ENCODE data around the gene ZNF77.
A peak's percentile ranks its signal among the peaks of the same experiment; 100 is the strongest.
"Not testable (repeated sequence)": the region's sequence is repeated elsewhere in the genome, so short reads cannot be mapped to it uniquely, and the experiment has no call there.

Gene ZNF77

GRCh38 chr19:2944775-2945574, at the start of gene ZNF77:
Gene ZNF77, minus strand, starts transcription at chr19:2944971. Its CDS starts 131 bp downstream, at chr19:2944840.
- TF ChIP-seq, protein P1, sequence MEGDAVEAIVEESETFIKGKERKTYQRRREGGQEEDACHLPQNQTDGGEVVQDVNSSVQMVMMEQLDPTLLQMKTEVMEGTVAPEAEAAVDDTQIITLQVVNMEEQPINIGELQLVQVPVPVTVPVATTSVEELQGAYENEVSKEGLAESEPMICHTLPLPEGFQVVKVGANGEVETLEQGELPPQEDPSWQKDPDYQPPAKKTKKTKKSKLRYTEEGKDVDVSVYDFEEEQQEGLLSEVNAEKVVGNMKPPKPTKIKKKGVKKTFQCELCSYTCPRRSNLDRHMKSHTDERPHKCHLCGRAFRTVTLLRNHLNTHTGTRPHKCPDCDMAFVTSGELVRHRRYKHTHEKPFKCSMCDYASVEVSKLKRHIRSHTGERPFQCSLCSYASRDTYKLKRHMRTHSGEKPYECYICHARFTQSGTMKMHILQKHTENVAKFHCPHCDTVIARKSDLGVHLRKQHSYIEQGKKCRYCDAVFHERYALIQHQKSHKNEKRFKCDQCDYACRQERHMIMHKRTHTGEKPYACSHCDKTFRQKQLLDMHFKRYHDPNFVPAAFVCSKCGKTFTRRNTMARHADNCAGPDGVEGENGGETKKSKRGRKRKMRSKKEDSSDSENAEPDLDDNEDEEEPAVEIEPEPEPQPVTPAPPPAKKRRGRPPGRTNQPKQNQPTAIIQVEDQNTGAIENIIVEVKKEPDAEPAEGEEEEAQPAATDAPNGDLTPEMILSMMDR (IDR thresholded peaks at IDR 0.05; ENCODE audit: low read depth, low read length, missing control alignments), result no peak
- peak; percentile 96 for DNase-seq (ENCODE audit: extremely low read depth, low read depth)
- peak within 1 kb of the TSS; percentile 84 for H3K4me3 ChIP-seq (replicated peaks; ENCODE audit: low read depth, low read length)

- DNase-seq (ENCODE audit: extremely low read depth, low read depth), result no peak
- TF ChIP-seq, protein P1 (IDR thresholded peaks at IDR 0.05; ENCODE audit: low read depth, low read length, missing control alignments), result no peak
- H3K4me3 ChIP-seq (replicated peaks; ENCODE audit: low read depth, low read length), result no peak overlapping the region
These were observed 48.8 kb upstream of the ZNF77 start for GRCh38 chr19:2993579-2993978.

DNA sequence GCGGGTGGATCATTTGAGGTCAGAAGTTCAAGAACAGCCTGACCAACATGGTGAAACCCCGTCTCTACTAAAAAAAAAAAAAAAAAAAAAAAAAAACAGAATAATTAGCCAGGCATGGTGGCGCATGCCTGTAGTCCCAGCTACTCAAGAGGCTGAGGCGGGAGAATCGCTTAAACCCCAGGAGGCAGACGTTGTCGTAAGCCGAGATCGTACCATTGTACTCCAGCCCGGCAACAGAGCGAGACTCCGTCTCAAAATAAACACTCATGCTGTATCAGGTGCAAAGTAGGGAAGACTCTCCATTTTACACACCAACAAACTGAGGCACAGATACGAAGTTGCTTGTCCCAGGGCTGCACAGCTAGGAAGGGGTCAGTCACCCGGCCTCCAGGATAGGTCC, 48.2 kb upstream of the ZNF77 start:
- H3K4me3 ChIP-seq (replicated peaks; ENCODE audit: low read depth, low read length), result no peak overlapping the region
- TF ChIP-seq, protein P1 (IDR thresholded peaks at IDR 0.05; ENCODE audit: low read depth, low read length, missing control alignments), result no peak
- DNase-seq (ENCODE audit: extremely low read depth, low read depth), result no peak

DNA sequence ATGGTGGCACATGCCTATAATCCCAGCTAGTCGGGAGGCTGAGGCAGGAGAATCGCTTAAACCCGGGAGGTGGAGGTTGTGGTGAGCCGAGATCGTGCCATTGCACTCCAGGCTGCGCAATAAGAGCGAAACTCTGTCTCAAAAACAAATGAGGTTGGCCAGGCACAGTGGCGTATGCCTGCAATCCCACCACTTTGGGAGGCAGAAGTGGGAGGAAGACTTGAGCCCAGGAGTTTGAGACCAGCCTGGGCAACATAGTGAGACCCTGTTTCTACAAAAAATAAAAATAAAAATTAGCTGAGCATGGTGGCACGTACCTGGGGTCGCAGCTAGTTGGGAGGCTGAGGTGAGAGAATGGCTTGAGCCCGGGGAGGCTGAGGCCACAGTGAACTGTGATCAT, 47.6 kb upstream of the ZNF77 start:
- not testable (repeated sequence) for H3K4me3 ChIP-seq (replicated peaks; ENCODE audit: low read depth, low read length); DNase-seq (ENCODE audit: extremely low read depth, low read depth)

DNA sequence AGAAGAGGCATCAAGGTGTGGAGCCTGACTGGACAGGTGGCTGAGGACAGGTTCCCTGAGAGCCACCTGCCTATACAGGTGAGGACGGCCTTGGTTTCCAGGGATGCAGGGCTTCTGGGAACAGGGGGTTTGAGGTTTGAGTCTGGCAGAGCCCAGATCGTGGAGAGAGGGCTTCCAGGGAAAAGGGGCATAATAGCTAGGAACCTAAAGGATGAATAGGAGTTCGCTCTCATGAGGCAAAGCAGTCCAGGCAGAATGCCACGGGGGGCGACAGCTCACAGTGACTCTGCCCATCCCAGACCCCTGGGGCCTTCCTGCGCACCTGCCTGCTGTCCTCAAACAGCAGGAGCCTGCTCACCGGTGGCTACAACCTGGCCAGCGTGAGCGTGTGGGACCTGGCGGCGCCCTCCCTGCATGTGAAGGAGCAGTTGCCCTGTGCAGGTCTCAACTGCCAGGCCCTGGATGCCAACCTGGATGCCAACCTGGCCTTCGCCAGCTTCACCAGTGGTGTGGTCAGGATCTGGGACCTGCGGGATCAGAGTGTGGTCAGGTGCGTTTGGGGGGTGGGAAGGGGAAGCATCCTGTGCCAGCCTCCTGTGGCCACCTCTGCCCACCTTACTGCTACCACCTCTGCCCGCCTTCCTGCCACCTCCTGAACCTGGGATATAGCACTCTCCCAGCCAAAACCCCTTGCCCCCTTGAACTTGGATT, 44.6 kb upstream of the ZNF77 start:
- DNase-seq (ENCODE audit: extremely low read depth, low read depth), result no peak
- TF ChIP-seq, protein P1 (IDR thresholded peaks at IDR 0.05; ENCODE audit: low read depth, low read length, missing control alignments), result no peak
- no peak overlapping the region for H3K4me3 ChIP-seq (replicated peaks; ENCODE audit: low read depth, low read length)

DNA sequence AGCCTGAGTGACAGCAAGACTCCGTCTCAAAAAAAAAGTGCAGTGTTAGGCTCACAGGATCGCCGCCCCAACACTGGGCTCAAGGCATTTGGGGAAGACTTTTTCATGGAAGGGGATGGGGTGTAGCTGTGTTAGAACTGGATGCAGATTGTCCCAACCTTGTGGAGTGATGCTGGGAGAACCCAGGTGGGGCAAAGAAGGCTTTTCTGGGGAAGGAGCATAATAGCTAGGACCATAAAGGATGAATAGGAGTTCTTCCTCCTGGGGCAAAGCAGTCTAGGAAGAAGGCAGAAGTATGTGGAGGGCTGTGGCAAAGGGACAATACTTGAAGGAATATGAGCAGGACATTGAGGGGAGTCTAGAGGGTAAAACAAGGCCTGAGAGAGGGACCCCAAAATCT, 43.8 kb upstream of the ZNF77 start:
- DNase-seq (ENCODE audit: extremely low read depth, low read depth), result no peak
- TF ChIP-seq, protein P1 (IDR thresholded peaks at IDR 0.05; ENCODE audit: low read depth, low read length, missing control alignments), result no peak
- no peak overlapping the region for H3K4me3 ChIP-seq (replicated peaks; ENCODE audit: low read depth, low read length)

DNA sequence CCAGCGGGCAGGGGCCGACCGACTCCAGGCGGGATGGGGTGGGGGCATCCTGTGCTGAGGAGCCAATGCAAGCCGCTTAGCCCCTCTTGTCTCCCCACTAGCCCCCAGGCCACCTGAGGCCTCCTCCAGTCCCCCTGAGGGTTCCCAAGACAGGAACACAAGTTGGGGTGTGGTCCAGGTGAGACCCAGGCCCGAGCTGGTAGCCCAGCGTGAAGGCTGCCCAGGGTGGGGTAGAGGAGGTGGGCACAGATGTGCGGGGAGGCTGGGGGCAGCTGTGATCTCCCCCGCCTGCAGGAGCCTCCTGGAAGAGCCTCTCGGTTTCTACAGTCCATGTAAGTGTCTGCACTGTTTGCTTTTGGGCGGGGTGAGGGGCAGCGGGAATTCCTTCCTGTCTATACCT, 43.0 kb upstream of the ZNF77 start:
- TF ChIP-seq, protein P1 (IDR thresholded peaks at IDR 0.05; ENCODE audit: low read depth, low read length, missing control alignments), result no peak
- no peak overlapping the region for H3K4me3 ChIP-seq (replicated peaks; ENCODE audit: low read depth, low read length)
- DNase-seq (ENCODE audit: extremely low read depth, low read depth), result no peak

Data from HFF-Myc (cell line).